ENCODE results near the gene RNASEH2B. TPM values are rescaled to one million over a fixed set of nuclear protein-coding genes. Genes with fewer than 3 reads are reported as not detected.
A peak's percentile ranks its signal among the peaks of the same experiment; 100 is the strongest.

RNASEH2B gene
- total RNA-seq, 4 donors from 2014 or later, result 27.5 to 82.2 (median 48.8) TPM

DNA sequence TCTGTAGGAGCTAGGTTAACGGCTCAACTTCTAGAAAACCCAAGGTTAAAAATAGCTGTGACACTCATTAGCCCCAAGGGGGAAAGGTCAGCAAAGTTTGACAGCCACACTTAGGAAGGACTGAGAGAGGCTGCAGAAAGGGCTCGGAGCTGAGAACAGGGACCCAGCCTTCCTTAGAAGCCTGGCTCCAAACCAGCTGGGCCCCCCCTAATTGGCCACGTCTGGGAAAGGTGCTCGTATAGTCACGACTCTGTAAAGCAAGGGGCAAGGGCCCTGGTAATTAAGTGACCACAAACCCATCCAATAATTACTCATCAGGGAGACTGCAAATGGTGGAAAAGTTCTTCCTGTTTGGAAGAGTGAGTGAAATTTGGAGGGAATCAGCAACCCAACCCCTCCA is 90.5 kb downstream of the RNASEH2B start:
- no peaks in the 10 kb centered on the region for H3K9me3 ChIP-seq
- H3K27ac ChIP-seq (replicated peaks in 1 of 4), result no peak overlapping the region
- no peaks in the 10 kb centered on the region for H3K27me3 ChIP-seq
- H3K4me3 ChIP-seq, result no peak overlapping the region
- peak; percentile 29 for DNase-seq (ENCODE audit: extremely low spot score)
- WGBS, result 71% methylated on average over 5 of the region's 5 CpGs
- intact Hi-C loops (cut with DNase I), result no loop called here
- no peaks in the 10 kb centered on the region for H3K36me3 ChIP-seq
- peaks cover 0 to 13% (median 7%) of the 10 kb centered on the region in 4 donors for H3K4me1 ChIP-seq
- TF ChIP-seq, protein P1, sequence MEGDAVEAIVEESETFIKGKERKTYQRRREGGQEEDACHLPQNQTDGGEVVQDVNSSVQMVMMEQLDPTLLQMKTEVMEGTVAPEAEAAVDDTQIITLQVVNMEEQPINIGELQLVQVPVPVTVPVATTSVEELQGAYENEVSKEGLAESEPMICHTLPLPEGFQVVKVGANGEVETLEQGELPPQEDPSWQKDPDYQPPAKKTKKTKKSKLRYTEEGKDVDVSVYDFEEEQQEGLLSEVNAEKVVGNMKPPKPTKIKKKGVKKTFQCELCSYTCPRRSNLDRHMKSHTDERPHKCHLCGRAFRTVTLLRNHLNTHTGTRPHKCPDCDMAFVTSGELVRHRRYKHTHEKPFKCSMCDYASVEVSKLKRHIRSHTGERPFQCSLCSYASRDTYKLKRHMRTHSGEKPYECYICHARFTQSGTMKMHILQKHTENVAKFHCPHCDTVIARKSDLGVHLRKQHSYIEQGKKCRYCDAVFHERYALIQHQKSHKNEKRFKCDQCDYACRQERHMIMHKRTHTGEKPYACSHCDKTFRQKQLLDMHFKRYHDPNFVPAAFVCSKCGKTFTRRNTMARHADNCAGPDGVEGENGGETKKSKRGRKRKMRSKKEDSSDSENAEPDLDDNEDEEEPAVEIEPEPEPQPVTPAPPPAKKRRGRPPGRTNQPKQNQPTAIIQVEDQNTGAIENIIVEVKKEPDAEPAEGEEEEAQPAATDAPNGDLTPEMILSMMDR (IDR thresholded peaks at IDR 0.05), result no peak
- TF ChIP-seq POLR2AphosphoS5 (IDR thresholded peaks at IDR 0.05), result no peak
- TF ChIP-seq EP300 (IDR thresholded peaks at IDR 0.05), result no peak
- TF ChIP-seq POLR2A (IDR thresholded peaks at IDR 0.05; ENCODE audit: low read depth), result no peak

DNA sequence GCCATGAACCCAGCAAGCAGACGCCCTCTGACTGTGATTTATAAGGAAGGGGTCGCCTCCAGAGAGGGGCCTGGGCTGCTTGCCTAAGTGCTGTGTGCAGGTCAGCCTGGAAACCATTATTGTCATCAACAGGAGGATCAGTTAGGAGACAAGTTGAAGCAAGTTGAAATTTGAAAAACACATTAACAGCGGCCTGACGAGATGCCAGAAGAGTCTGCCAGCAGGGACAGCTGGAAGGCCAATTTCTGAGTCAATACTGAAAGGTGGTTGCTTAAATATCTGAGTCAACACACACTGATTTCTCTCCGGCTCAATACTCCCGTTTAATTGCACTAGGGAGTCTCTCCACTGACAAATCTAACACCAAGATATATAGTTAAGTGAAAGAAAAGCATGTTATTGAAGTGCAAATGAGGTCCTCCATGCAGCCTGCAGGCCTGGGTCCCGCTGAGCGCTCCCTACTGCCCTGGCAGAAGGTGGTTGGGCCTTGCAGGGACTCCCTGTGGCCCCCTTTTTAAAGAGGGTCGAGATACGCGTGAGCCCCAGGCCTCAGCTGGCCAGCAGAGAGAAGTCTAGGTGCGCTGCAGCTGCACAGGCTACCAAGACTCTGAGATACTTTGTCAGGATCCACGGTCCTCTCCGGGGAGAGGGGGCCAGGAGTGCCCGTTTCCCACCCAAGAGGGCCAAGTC is 91.1 kb downstream of the RNASEH2B start:
- H3K27me3 ChIP-seq, result no peaks in the 10 kb centered on the region
- DNase-seq (ENCODE audit: extremely low spot score), result peak; percentile 92
- intact Hi-C loops (cut with DNase I), result no loop called here
- H3K36me3 ChIP-seq, result no peaks in the 10 kb centered on the region
- 75% methylated on average over 15 of the region's 15 CpGs for whole genome bisulfite sequencing
- H3K4me1 ChIP-seq, result peaks cover 0 to 13% (median 7%) of the 10 kb centered on the region in 4 donors
- no peak for TF ChIP-seq EP300 (IDR thresholded peaks at IDR 0.05)
- TF ChIP-seq, protein P1 (IDR thresholded peaks at IDR 0.05), result no peak
- TF ChIP-seq POLR2A (IDR thresholded peaks at IDR 0.05; ENCODE audit: low read depth), result no peak
- no peak for TF ChIP-seq POLR2AphosphoS5 (IDR thresholded peaks at IDR 0.05)
- H3K27ac ChIP-seq (replicated peaks in 1 of 4), result no peak overlapping the region
- no peak overlapping the region for H3K4me3 ChIP-seq
- no peaks in the 10 kb centered on the region for H3K9me3 ChIP-seq

DNA sequence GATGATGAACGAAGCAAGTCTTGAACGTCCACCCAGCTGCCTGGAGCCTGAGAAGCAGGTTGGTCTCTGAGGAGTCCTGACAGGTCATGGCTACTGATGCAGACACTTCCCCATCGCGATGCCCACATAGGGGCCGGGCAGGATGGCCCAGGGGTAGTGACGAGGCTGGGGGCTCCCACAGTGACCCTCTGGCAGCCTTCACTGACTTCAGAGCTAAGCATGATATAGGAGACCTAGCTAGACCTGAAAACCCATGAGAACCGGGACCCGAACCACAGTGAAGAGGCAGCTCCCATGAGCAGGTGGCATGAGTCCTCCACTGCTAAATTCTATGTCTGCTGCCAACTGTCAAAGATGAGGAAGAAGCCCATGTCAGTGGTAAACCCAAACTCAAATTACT is 91.7 kb downstream of the RNASEH2B start:
- TF ChIP-seq EP300 (IDR thresholded peaks at IDR 0.05) (no peak), POLR2AphosphoS5 (IDR thresholded peaks at IDR 0.05) (no peak), POLR2A (IDR thresholded peaks at IDR 0.05; ENCODE audit: low read depth) (no peak)
- intact Hi-C loops (cut with DNase I), result no loop called here
- H3K4me3 ChIP-seq, result no peak overlapping the region
- H3K27me3 ChIP-seq, result no peaks in the 10 kb centered on the region
- 95% methylated on average over 4 of the region's 8 CpGs for WGBS
- H3K4me1 ChIP-seq, result peaks cover 0 to 13% (median 7%) of the 10 kb centered on the region in 4 donors
- peak; percentile 84 for DNase-seq (ENCODE audit: extremely low spot score)
- no peak overlapping the region for H3K27ac ChIP-seq (replicated peaks in 1 of 4)
- H3K9me3 ChIP-seq, result no peaks in the 10 kb centered on the region
- H3K36me3 ChIP-seq, result no peaks in the 10 kb centered on the region

DNA sequence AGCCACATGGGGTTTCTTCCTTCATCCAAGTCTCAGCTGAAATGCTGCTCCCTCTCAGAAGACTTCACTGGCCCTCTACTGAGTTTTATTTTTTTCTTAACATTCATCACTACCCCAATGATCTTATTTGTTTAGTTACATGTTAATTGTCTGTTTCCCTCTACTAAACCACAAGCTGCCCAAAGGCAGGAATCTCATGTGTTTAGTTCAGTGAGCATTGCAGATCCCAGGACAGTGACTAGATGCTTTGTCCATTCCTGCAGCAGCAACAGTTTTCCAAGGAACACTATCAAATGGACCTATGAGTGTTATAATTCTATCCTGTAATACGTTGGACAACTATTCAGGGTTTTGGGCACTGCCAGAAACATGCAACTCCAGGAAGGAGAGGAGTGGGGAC is 93.1 kb downstream of the RNASEH2B start:
- TF ChIP-seq POLR2A (IDR thresholded peaks at IDR 0.05; ENCODE audit: low read depth) (no peak), POLR2AphosphoS5 (IDR thresholded peaks at IDR 0.05) (no peak), EP300 (IDR thresholded peaks at IDR 0.05) (no peak)
- TF ChIP-seq, protein P1 (IDR thresholded peaks at IDR 0.05), result no peak
- H3K27ac ChIP-seq (replicated peaks in 1 of 4), result no peak overlapping the region
- peak; percentile 17 for DNase-seq (ENCODE audit: extremely low spot score)
- no peak overlapping the region for H3K4me3 ChIP-seq
- peaks cover 0 to 13% (median 7%) of the 10 kb centered on the region in 4 donors for H3K4me1 ChIP-seq
- 50% methylated on average over 1 of the region's 1 CpG for WGBS
- H3K9me3 ChIP-seq, result no peaks in the 10 kb centered on the region
- no peaks in the 10 kb centered on the region for H3K27me3 ChIP-seq
- intact Hi-C loops (cut with DNase I), result no loop called here
- H3K36me3 ChIP-seq, result no peaks in the 10 kb centered on the region

DNA sequence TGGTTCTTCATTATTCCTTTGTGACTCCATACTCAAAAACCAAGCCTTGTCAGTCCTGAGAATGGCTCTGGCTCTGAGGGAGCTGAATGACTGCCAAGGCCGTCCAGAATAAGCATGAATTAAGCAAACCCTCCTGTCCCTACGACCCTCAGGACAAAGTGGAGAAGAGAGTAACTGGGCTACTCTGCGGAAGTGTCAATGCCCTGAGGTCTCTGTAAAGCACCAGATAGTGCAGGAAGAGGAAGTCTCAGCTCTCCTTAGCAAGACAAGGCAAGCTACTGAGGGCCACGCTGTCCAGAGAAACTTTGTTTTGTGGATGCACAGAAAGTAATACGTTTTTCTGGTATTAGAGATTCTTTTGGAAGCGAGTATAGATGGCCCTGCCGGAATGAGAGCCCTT is 94.1 kb downstream of the RNASEH2B start:
- Histone ChIP-seq H3K4me1 (peaks cover 0 to 13% (median 7%) of the 10 kb centered on the region in 4 donors), H3K27me3 (no peaks in the 10 kb centered on the region), H3K4me3 (no peak overlapping the region), H3K9me3 (no peaks in the 10 kb centered on the region), H3K27ac (replicated peaks in 1 of 4) (no peak overlapping the region), H3K36me3 (no peaks in the 10 kb centered on the region)
- no peak for TF ChIP-seq POLR2A (IDR thresholded peaks at IDR 0.05; ENCODE audit: low read depth)
- TF ChIP-seq, protein P1 (IDR thresholded peaks at IDR 0.05), result no peak
- TF ChIP-seq POLR2AphosphoS5 (IDR thresholded peaks at IDR 0.05), result no peak
- TF ChIP-seq EP300 (IDR thresholded peaks at IDR 0.05), result no peak
- WGBS, result 85% methylated on average over 7 of the region's 7 CpGs
- intact Hi-C loops (cut with DNase I), result no loop called here
- DNase-seq (ENCODE audit: extremely low spot score), result peak; percentile 83

All from esophagus muscularis mucosa (tissue), 4 donors.